Esophagus (tissue), 2 donors: ENCODE data around the gene ZFHX3. TPM values are rescaled to one million over a fixed set of nuclear protein-coding genes. Genes with fewer than 3 reads are reported as not detected.
A peak's percentile ranks its signal among the peaks of the same experiment; 100 is the strongest.

Experiments
- H3K27ac ChIP-seq, 2 donors: one replicate each; pipeline ENCODE4 v1.5.1; 2013; ENCODE audit warnings: low read depth in 2 of 2, mild to moderate bottlenecking in 2 of 2, inconsistent platforms in 1 of 2, low read length in 1 of 2, moderate library complexity in 1 of 2
- H3K27me3 ChIP-seq, 2 donors: one replicate each; pipeline ENCODE4 v1.6.1; 2013; ENCODE audit warnings: low read length in 2 of 2, control low read depth in 1 of 2, mild to moderate bottlenecking in 1 of 2; ENCODE audit not compliant: insufficient read depth in 2 of 2, control insufficient read depth in 1 of 2
- H3K36me3 ChIP-seq, 2 donors: one replicate each; pipeline ENCODE4 v1.6.1; 2013; ENCODE audit warnings: low read length in 1 of 2; ENCODE audit not compliant: control insufficient read depth in 2 of 2, insufficient read depth in 2 of 2
- H3K4me1 ChIP-seq, 2 donors: one replicate each; pipeline ENCODE4 v1.6.1; 2013; ENCODE audit warnings: low read length in 1 of 2; ENCODE audit not compliant: control insufficient read depth in 2 of 2, insufficient read depth in 2 of 2
- H3K4me3 ChIP-seq, 2 donors: one replicate each; pipeline ENCODE4 v1.5.1; 2013; ENCODE audit warnings: low read length in 2 of 2, mild to moderate bottlenecking in 2 of 2, low read depth in 1 of 2, moderate library complexity in 1 of 2
- H3K9me3 ChIP-seq, 2 donors: one replicate each; pipeline ENCODE4 v1.6.1; 2013; ENCODE audit warnings: mild to moderate bottlenecking in 2 of 2, low read depth in 1 of 2, low read length in 1 of 2, moderate library complexity in 1 of 2; ENCODE audit not compliant: control insufficient read depth in 2 of 2, insufficient read depth in 1 of 2
- WGBS, 2 donors: extraction: QIAGEN DNeasy Blood & Tissue Kit; methylation state at CpG; one replicate each; pipeline ENCODE4 v1.1.7; 2013; 5-methylcytosine and 5-hydroxymethylcytosine counted together
- polyA plus RNA-seq, 2 donors: library from polyadenylated mRNA; stranded (reverse); fragments of 200-250 nt; gene quantifications; one replicate each; pipeline ENCODE4 v1.2.3, GENCODE V29; 2013
- donor health status: healthy with polysubstance abuse.
- donor health status: Bipolar disorder and iron deficiency.

Gene ZFHX3
- polyA plus RNA-seq, 2 donors, result 0.62 to 1.1 TPM

DNA sequence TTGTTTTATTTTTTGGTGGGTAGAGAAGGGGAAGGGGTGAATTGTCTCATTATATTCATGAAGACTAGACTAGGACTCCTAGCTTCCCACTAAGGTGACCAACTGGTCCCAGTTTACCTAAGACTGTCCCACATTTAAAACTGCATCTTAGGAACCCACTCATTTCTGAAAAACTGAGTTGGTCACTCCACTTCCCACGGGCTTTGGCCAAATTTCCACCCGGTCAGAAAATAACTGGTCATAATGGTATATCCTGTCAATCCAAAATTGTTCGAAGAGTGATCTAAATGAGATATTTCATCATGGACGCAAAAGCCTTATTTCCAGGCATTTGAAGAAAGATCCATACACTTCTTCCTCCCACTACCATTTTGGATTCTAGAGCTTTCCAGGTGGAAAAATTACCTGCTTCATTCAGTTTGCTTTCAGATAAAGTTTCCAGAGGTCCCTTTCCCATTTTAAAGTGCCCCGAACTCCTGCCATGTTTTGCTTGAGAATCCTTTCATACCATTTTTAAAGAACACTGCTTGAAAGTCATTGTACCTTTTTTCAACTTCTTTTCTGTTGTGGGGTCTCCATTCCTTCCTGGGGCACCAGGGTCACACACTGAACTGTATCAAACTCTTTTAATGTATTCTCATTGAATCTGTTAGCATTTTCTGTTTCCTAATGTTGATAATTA lies 21.8 kb upstream of the ZFHX3 start:
- Histone ChIP-seq H3K9me3 (peaks cover 0 to 4% of the 10 kb centered on the region in 2 donors), H3K27ac (no peak overlapping the region), H3K4me3 (no peak overlapping the region), H3K36me3 (no peaks in the 10 kb centered on the region), H3K27me3 (peaks cover 0 to 8% of the 10 kb centered on the region in 2 donors), H3K4me1 (peaks cover 7 to 15% of the 10 kb centered on the region in 2 donors)
- WGBS, 2 donors, result 88 to 89% methylated on average over 5 of the region's 5 CpGs

GRCh38 chr16:73068541-73069401 lies 20.8 kb upstream of the ZFHX3 start:
- WGBS, 2 donors, result 72 to 75% methylated on average over 12 of the region's 12 CpGs
- peaks cover 0 to 11% of the 10 kb centered on the region in 2 donors for H3K27me3 ChIP-seq
- H3K4me3 ChIP-seq, result no peak overlapping the region
- H3K4me1 ChIP-seq, result peaks cover 7 to 17% of the 10 kb centered on the region in 2 donors
- peaks cover 0 to 4% of the 10 kb centered on the region in 2 donors for H3K9me3 ChIP-seq
- H3K36me3 ChIP-seq, result no peaks in the 10 kb centered on the region
- H3K27ac ChIP-seq, result peak overlapping the region; percentile 39 to 77

GRCh38 chr16:73067671-73068540 lies 20.0 kb upstream of the ZFHX3 start:
- H3K4me1 ChIP-seq, result peaks cover 7 to 17% of the 10 kb centered on the region in 2 donors
- H3K4me3 ChIP-seq, result no peak overlapping the region
- H3K36me3 ChIP-seq, result no peaks in the 10 kb centered on the region
- WGBS, 2 donors, result 70 to 85% methylated on average over 5 of the region's 5 CpGs
- H3K27ac ChIP-seq, result no peak overlapping the region
- H3K9me3 ChIP-seq, result peaks cover 0 to 4% of the 10 kb centered on the region in 2 donors
- H3K27me3 ChIP-seq, result peaks cover 0 to 11% of the 10 kb centered on the region in 2 donors

DNA sequence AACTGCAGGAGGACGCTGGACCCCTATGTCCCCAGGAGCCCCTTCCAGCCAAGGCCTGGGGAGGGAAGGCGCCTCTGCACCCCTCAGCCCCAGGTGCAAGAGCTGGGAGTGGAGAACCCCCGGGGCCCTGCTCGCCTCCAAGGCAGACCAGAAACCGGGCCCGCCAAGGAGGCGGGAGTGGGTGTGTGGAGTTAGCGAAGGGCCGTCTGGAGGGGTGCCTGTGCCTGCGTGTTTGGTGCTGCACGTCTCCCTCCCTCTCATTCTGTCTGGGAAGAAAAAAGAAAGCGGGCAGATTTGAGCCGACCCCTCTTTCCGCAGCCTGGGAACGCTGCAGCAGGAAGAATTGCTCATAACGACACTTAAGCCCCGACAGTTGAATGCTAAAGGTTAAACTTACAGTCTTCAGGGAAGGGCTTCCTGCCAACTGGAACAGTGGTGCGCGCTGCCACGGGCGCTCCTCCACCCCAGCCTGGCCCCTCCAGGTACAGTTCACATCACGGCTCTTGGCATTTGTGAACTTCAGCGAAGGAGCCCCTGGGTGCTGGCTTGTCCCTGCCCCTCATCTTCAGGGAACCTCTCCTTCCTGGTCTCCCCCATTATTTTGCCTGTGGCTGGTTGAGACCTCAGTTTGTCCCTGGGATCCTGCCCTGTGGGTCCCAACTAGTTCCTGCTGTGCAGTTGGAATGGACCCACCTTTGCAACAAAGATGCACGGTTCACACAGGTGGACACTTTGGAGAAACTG lies 19.2 kb upstream of the ZFHX3 start:
- Histone ChIP-seq H3K4me1 (peaks cover 7 to 17% of the 10 kb centered on the region in 2 donors), H3K27ac (peak overlapping the region in 1 of 2 donors; percentile 1), H3K27me3 (peaks cover 0 to 11% of the 10 kb centered on the region in 2 donors), H3K36me3 (no peaks in the 10 kb centered on the region), H3K4me3 (peak overlapping the region in 1 of 2 donors; percentile 21), H3K9me3 (peaks cover 0 to 4% of the 10 kb centered on the region in 2 donors)
- WGBS, 2 donors, result 25 to 26% methylated on average over 24 of the region's 24 CpGs

- H3K4me3 ChIP-seq, result peak overlapping the region; percentile 21 to 27
- H3K36me3 ChIP-seq, result no peaks in the 10 kb centered on the region
- H3K27ac ChIP-seq, result peak overlapping the region in 1 of 2 donors; percentile 1
- H3K4me1 ChIP-seq, result peaks cover 7 to 17% of the 10 kb centered on the region in 2 donors
- WGBS, 2 donors, result 9 to 11% methylated on average over 49 of the region's 49 CpGs
- H3K27me3 ChIP-seq, result peaks cover 0 to 11% of the 10 kb centered on the region in 2 donors
- peaks cover 0 to 4% of the 10 kb centered on the region in 2 donors for H3K9me3 ChIP-seq
These were observed 18.5 kb upstream of the ZFHX3 start for GRCh38 chr16:73066331-73066926.

DNA sequence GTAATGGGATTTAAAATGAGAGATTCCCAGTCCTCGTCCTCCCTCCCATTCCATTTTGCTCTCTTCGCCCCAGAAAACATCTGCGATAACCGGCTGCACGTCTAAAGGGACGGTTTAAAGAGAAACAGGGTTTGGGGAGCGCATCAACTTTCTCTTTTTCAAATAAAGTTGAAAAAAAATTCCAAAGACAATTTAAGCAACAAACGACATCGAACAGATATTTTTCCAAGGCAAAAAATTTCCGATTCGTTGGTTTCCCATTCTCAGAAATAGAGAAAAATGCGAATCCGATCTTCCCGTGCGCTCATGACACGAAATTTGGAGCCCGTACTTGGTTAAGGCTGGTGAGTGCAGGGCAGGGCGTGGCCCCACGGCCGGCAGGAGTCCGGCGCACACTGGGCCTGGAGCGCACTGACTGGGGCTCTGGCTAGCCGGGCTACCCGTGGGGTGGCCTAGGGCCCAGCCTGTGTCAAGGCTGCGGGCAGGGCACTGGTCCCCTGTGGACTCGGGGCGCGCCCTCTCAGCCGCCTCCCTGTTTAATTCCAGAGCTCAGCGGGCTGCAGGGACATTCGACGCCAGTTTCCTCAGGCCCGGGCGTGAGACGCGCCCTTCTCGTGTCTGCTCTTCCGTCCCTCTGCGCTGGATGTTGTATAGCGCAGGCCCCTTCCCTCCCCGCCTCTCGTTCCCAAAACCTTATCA lies 17.9 kb upstream of the ZFHX3 start:
- Histone ChIP-seq H3K9me3 (peaks cover 0 to 4% of the 10 kb centered on the region in 2 donors), H3K27ac (no peak overlapping the region)

GRCh38 chr16:73064994-73065545 lies 17.1 kb upstream of the ZFHX3 start:
- H3K4me3 ChIP-seq, result no peak overlapping the region
- H3K36me3 ChIP-seq, result no peaks in the 10 kb centered on the region
- peaks cover 0 to 11% of the 10 kb centered on the region in 2 donors for H3K27me3 ChIP-seq
- peaks cover 0 to 4% of the 10 kb centered on the region in 2 donors for H3K9me3 ChIP-seq
- peaks cover 7 to 17% of the 10 kb centered on the region in 2 donors for H3K4me1 ChIP-seq
- no peak overlapping the region for H3K27ac ChIP-seq
- WGBS, 2 donors, result 34 to 35% methylated on average over 24 of the region's 24 CpGs

More for the DNA sequence above, 17.9 kb upstream of the ZFHX3 start:
- 10 to 17% methylated on average over 42 to 43 of the region's 43 CpGs for WGBS, 2 donors
- Histone ChIP-seq H3K4me3 (peak overlapping the region; percentile 27), H3K4me1 (peaks cover 7 to 17% of the 10 kb centered on the region in 2 donors), H3K27me3 (peaks cover 0 to 11% of the 10 kb centered on the region in 2 donors), H3K36me3 (no peaks in the 10 kb centered on the region)
